Duodenal mucosa (tissue), 2 donors: ENCODE measurements around the gene HDAC9.

Experiments
- H3K27ac ChIP-seq: one replicate; pipeline ENCODE4 v1.7.0; 2013; ENCODE audit warnings: low read depth, low read length
- H3K27me3 ChIP-seq, 2 donors: one replicate each; pipeline ENCODE4 v1.7.0; 2013; ENCODE audit warnings: low read length in 2 of 2, control low read depth in 1 of 2; ENCODE audit not compliant: insufficient read depth in 2 of 2, control insufficient read depth in 1 of 2
- H3K36me3 ChIP-seq, 2 donors: one replicate each; pipeline ENCODE4 v1.7.0; 2013; ENCODE audit warnings: low read length in 2 of 2, control low read depth in 1 of 2; ENCODE audit not compliant: insufficient read depth in 2 of 2, control insufficient read depth in 1 of 2
- H3K4me1 ChIP-seq, 2 donors: one replicate each; pipeline ENCODE4 v1.7.0; 2013; ENCODE audit warnings: low read length in 2 of 2, control low read depth in 1 of 2; ENCODE audit not compliant: insufficient read depth in 2 of 2, control insufficient read depth in 1 of 2
- H3K4me3 ChIP-seq, 2 donors: one replicate each; pipeline ENCODE4 v1.7.0; 2013; ENCODE audit warnings: low read length in 2 of 2, low read depth in 1 of 2
- H3K9ac ChIP-seq, 2 donors: one replicate each; pipeline ENCODE4 v1.7.0; 2013; ENCODE audit warnings: low read length in 2 of 2, low read depth in 1 of 2
- H3K9me3 ChIP-seq, 2 donors: one replicate each; pipeline ENCODE4 v1.7.0; 2013; ENCODE audit warnings: low read length in 2 of 2, control low read depth in 1 of 2; ENCODE audit not compliant: control insufficient read depth in 1 of 2

The HDAC9 gene

DNA sequence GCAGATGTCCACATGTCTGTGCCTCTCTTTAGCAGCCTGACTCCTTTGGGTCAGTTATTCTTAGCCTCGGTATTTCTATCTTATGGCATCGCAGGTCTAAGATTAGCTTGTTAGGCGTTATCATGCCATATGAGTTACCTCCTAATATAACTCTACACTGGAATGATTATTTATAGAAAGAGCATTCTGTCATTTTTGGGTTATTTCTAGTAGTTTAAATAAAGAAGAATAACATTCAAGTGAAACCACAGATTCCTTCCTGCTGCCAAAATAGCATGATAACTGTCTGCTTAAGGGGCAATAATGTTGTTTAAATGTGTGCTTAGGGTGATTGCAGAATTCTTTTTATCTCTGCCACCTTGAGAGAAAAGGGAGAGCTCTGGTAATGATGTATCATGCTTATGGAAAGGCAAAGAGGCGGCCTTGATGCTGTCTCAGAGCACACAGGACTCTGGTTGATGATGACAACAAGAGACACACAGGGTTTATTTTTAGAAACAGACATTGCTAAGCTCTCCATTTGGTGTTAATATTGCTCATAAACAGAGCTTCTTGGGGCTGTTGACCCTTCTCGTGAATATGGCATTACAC lies 10.4 kb downstream of the HDAC9 start:
- H3K9me3 ChIP-seq: no peaks in the 10 kb centered on the region
- peaks cover 0 to 6% of the 10 kb centered on the region in 2 donors for H3K4me1 ChIP-seq
- H3K27ac ChIP-seq: no peak overlapping the region
- H3K9ac ChIP-seq: no peak overlapping the region
- no peaks in the 10 kb centered on the region for H3K36me3 ChIP-seq
- H3K27me3 ChIP-seq: no peaks in the 10 kb centered on the region
- no peak overlapping the region for H3K4me3 ChIP-seq

- Histone ChIP-seq H3K9ac (no peak overlapping the region), H3K27me3 (no peaks in the 10 kb centered on the region), H3K9me3 (no peaks in the 10 kb centered on the region), H3K27ac (no peak overlapping the region), H3K4me1 (peaks cover 0 to 6% of the 10 kb centered on the region in 2 donors), H3K36me3 (no peaks in the 10 kb centered on the region), H3K4me3 (peak overlapping the region in 1 of 2 donors; percentile 3)
Measured at GRCh38 chr7:18508443-18509427, 13.2 kb downstream of the HDAC9 start.

DNA sequence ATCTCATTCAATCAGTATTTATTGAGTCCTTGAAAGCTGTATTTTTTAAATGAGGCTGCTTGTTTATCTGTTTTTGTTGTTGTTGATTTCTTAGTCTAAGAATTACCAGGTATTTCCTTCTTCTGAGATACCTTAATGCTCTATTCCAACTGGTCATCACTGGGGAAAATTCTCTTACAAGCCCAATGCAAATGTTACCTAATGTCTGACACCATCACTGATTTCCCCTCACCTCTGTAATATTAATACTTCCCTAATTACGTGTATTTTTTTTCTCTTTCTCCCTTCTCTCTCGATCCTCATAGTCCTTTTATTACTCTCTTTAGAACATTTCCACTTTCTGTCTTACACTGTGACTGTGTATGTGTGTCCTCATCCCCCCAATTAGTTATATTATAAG lies 13.9 kb downstream of the HDAC9 start:
- H3K9me3 ChIP-seq: no peaks in the 10 kb centered on the region
- peaks cover 0 to 6% of the 10 kb centered on the region in 2 donors for H3K4me1 ChIP-seq
- H3K36me3 ChIP-seq: no peaks in the 10 kb centered on the region
- no peak overlapping the region for H3K4me3 ChIP-seq
- H3K27ac ChIP-seq: no peak overlapping the region
- no peak overlapping the region for H3K9ac ChIP-seq
- H3K27me3 ChIP-seq: no peaks in the 10 kb centered on the region

DNA sequence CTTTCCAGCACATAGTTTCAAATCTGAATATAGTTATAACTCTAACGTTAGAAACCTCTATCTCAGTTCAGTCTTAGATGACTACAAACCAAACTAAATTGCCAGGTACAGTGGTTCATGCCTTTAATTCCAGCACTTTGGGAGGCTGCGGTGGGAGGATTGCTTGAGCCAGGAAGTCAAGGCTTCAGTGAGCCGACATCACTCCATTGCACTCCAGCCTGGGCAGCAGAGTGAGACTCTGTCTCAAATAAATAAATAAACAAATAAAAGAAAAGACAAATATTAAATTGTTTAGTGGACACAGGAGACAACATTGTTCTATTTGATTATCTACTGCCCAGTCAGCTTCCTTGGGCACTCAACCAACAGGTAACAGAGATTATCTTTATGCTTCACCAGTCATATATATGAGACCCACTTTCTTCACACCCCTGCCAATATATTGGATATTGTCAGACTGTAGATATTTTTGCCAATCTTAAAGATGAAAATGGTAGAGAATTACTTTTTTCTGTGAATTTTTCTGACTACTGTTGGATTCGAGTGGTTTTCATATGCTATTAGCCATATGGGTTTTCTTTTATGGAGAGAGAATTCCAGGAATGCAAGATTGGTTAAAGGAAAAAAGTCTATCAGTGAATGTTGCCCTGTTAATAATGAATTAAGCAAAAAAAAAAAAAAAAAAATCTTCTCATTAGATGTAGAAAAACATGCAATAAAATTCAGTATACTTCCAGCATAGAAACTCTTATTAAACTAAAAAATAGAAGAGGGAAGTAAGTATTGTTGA lies 16.0 kb downstream of the HDAC9 start:
- peaks cover 0 to 6% of the 10 kb centered on the region in 2 donors for H3K4me1 ChIP-seq
- H3K36me3 ChIP-seq: no peaks in the 10 kb centered on the region
- H3K4me3 ChIP-seq: no peak overlapping the region
- H3K27me3 ChIP-seq: no peaks in the 10 kb centered on the region
- H3K9me3 ChIP-seq: no peaks in the 10 kb centered on the region
- no peak overlapping the region for H3K9ac ChIP-seq
- H3K27ac ChIP-seq: no peak overlapping the region

- Histone ChIP-seq H3K9me3 (no peaks in the 10 kb centered on the region), H3K4me3 (no peak overlapping the region), H3K36me3 (no peaks in the 10 kb centered on the region), H3K27me3 (no peaks in the 10 kb centered on the region), H3K9ac (no peak overlapping the region), H3K27ac (no peak overlapping the region), H3K4me1 (peaks cover 0 to 6% of the 10 kb centered on the region in 2 donors)
Measured at GRCh38 chr7:18513343-18513742, 17.8 kb downstream of the HDAC9 start.

DNA sequence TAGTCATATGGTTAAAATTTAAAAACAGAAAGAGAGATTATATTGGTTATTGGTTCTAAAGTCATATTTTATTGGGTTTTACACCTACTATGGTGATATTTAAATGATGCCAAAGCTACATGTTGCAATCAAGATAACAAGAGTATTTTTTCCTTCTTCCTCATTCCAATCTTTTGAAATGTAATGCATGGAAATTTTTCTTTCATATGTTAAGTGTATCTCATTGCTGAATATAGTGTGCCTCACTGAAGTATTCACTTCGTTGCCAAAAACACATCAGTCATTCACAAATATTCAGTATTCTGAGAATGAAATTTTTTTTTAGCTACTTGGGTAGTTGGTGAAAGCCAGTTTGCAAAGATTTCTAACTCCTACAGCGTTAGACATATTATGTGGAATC lies 19.5 kb downstream of the HDAC9 start:
- no peaks in the 10 kb centered on the region for H3K36me3 ChIP-seq
- no peak overlapping the region for H3K9ac ChIP-seq
- H3K9me3 ChIP-seq: no peaks in the 10 kb centered on the region
- H3K27me3 ChIP-seq: no peaks in the 10 kb centered on the region
- no peak overlapping the region for H3K4me3 ChIP-seq
- H3K27ac ChIP-seq: no peak overlapping the region
- H3K4me1 ChIP-seq: no peaks in the 10 kb centered on the region

- Histone ChIP-seq H3K9me3 (no peaks in the 10 kb centered on the region), H3K9ac (no peak overlapping the region), H3K27ac (no peak overlapping the region), H3K27me3 (no peaks in the 10 kb centered on the region), H3K36me3 (no peaks in the 10 kb centered on the region), H3K4me1 (no peaks in the 10 kb centered on the region), H3K4me3 (no peak overlapping the region)
Measured at GRCh38 chr7:18517646-18518045, 22.1 kb downstream of the HDAC9 start.

DNA sequence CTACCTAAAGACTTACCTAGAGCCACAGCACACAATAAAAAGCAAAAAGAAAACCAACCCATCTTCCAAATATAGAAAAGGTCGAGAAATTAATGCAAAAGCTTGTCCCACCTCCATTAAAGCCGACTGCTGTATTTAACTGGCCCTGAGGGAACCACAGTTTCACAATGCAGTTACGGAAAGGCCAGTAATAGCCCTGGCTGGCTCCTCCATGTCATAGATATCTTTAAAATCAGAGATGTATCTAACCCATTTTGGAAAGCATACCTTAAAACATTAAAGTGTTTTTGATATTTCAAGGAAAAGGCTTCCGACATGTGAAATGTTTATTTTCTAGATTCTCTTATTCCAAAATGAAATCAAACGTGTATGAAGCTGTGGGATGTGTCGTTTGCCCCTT lies 23.0 kb downstream of the HDAC9 start:
- Histone ChIP-seq H3K27ac (no peak overlapping the region), H3K4me1 (no peaks in the 10 kb centered on the region), H3K9ac (no peak overlapping the region), H3K36me3 (no peaks in the 10 kb centered on the region), H3K9me3 (no peaks in the 10 kb centered on the region), H3K4me3 (no peak overlapping the region), H3K27me3 (no peaks in the 10 kb centered on the region)

GRCh38 chr7:18520450-18521235 lies 25.1 kb downstream of the HDAC9 start:
- Histone ChIP-seq H3K4me3 (no peak overlapping the region), H3K9me3 (no peaks in the 10 kb centered on the region), H3K27ac (no peak overlapping the region), H3K4me1 (no peaks in the 10 kb centered on the region), H3K9ac (no peak overlapping the region), H3K36me3 (no peaks in the 10 kb centered on the region), H3K27me3 (no peaks in the 10 kb centered on the region)
